HG02981 (cell line): Measurements from ENCODE around the gene AATK.
"Not testable (repeated sequence)": the region's sequence is repeated elsewhere in the genome, so short reads cannot be mapped to it uniquely, and the experiment has no call there.

ENCODE experiments used
- ATAC-seq: cut with Tn5 transposase; IDR thresholded peaks from one replicate; pipeline ENCODE4 v1.9.1; 2021; ENCODE audit warnings: mild to moderate bottlenecking, moderate library complexity; ENCODE audit not compliant: unreplicated experiment

Gene AATK

DNA sequence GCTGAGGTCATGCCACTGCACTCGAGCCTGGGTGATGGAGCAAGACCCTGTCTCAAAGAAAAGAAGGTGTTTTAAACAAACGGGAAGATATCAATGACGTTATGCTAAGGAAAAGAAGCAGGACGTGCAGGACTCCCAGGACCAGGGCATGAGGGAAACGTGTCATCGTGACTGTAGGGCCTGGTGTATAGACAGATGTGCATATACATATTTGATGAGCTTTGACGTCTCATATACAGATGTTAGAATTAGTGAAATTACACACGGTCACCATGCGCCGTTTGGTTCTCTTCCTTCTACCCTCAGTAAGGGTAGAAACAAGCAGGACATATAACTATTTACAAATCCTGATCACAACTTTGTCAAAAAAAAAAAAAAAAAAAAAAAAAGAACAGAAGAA, 18.3 kb downstream of the AATK start:
- no peak for ATAC-seq

DNA sequence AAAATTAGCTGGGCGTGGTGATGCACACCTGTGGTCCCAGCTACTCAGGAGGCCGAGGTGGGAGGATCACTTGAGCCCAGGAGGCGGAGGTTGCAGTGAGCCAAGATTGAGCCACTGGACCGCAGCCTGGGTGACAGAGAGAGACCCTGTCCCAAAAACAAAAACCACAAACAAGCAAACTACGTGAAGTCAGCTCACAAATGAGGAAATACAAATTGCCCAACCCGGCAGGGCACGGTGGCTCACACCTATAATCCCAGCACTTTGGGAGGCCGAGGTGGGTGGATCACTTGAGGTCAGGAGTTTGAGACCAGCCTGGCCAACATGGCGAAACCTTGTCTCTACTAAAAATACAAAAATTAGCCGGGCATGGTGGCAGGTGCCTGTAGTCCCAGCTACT, 19.8 kb downstream of the AATK start:
- not testable (repeated sequence) for ATAC-seq

DNA sequence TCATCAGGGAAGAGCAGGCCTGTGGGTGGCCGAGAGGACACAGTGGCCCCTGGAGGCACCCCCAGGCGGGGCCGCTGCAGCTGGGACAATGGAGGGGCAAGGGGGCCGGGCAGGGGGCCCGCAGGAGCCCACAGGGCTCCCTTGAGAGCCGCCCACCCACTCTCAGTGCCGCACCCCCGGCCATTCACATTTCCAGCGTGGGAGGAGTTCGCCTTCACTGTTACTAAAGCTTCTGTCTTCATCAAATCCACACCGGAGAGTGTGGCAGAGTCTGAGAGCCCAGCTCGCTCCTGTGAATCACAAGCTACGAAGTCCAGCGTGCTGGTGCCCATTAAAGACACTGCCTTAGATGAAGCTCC, 21.6 kb downstream of the AATK start:
- no peak for ATAC-seq

DNA sequence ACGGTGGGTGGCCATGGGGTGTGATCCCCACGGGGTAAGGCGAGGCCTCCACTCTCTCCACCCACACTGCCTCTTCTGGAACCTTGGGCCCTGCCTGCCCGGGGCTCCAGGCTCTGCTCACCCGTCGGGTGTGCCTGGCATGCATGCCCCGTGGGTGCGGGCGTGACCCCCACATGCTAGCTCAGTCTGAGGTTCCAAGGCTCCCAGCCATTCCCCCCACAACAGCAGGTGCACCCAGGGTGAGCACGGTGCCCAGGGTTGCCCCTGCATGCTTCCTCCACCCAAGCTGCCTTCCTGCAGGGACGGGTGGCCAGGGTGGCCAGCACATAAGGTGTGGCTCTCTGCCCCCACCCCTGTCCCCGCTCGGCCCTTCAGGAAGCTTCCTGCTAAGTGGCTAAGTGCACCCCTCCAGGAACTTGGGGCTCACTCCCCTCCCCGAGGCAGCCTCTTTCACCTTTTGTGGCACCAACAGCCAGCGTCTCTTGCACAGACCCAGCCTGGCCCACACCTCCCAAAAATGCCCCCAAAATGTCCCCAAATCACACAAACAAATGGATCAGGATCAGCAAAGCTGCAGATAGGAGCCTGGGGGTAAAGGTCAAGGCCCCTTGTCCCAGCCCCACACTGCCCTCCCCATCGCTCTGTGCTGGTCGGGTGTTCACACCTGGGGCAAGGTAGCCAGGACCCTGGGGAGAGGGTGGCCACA, 22.2 kb downstream of the AATK start:
- no peak for ATAC-seq

DNA sequence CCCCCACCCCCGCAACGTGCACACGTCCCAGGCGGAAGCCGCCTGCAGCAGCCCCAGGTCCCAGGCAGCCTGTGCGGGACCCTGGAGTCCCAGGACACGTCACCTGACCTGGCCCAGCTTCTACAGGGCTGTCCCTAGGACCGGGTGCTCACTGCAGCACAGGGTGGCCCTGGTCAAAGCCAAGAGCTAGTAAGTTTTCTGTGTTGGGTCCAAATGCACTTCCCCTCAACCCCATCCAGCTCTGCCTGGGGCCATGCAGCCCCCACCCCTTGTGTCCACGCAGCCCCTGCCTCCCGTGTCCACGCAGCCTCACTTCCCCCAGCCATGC, 22.9 kb downstream of the AATK start:
- no peak for ATAC-seq

DNA sequence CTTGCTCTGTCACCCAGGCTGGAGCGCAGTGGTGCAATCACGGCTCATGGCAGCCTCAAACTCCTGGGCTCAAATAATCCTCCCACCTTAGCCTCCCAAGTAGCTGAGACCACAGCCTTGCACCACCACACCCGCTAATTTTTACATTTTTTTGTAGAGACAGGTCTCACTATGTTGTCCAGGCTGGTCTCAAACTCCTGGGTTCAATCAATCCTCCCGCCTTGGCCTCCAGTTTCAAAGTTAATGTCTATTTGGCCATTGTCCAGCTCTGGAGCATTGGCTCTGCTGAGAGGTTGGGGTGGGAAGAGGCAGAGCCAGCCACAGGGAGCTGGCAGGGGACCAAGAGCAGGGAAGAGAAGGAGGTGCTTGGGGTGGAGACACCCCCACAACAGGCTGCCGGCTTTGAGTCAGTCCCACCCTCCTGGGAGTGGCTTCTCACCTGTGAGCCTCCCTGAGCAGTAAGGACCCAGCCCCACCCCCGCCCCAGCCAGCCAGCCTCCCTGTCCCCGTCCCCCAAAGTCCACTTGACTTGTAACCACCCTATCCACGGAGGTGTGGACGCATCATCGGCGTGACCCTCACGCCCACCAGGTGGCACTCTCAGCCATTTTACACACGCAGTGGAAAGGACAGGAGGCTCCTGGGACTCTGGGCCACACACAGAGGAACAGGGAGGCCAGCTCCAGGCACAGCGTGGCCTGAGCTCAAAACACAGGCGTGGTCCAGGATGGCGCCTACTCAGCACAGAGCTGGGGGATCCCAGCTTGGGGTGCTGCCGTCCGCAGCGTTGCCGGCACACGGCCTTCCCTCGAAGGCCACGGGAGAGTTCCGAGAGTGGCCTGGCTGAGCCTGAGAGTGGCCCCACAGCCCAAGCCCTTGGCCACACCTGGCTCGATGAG, 23.5 kb downstream of the AATK start:
- ATAC-seq = no peak

DNA sequence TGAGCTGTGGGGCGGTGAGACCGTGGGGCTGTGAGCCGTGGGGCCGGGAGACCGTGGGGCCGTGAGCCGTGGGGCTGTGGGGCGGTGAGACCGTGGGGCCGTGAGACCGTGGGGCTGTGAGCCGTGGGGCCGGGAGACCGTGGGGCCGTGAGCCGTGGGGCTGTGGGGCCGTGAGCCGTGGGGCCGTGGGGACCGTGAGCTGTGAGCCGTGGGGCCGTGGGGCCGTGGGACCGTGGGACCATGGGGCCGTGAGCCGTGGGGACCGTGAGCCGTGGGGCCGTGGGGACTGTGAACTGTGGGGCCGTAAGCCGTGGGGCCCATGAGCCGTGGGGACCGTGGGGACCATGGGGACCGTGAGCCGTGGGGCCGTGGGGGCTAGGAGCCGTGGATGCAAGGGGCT, 25.3 kb downstream of the AATK start:
- no peak for ATAC-seq

DNA sequence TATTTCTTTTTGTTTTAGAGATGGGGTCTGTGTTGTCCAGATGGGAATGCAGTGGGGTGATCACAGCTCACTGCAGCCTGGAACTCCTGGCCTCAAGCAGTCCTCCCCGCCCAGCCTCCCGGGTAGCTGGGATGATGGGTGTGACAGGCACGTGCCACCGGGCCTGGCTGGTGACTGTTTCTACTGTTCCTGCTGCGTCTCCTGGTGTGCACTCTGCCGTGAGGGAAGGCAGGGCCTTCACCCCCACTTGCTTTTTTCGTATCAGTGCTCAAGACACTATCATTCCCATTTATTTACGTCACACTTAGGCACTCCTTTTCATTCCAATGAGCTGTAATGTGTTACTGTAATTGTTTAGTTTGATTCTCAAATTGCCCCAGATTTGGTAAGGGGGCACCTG, 26.0 kb downstream of the AATK start:
- ATAC-seq = no peak

DNA sequence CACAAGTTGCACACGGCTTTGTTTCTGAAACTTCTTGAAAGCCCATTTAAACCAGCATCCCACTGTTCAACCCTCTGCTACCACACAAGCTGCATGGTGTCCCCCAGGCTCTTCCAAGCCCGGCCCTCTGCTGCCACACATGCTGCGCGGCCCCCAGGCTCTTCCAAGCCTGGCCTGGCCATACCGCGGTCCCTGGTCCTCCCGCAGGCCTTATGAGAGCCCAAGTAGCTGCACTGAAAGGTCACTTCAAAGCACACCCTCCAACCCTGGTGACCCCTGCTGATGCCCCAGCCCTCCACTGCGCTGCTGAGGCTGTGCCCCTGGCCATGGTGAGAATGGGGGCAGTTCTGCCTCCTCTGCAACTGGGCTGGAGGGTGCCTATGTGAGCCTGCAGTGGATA, 26.6 kb downstream of the AATK start:
- no peak for ATAC-seq

DNA sequence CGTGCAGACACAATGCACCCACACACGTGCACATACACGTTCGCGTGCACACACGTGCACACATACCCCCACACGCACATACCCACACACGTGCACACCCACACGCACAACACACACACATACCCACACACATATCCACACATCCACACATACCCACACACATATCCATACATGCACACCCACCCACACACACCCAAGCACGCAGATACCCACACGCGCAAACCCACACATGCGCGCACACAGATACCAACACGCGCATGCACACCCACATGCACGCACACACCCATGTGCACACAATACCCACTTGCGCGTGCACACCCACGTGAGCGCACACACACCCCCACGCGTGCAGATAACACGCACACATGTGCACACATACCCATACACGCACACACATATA, 27.5 kb downstream of the AATK start:
- no peak for ATAC-seq

DNA sequence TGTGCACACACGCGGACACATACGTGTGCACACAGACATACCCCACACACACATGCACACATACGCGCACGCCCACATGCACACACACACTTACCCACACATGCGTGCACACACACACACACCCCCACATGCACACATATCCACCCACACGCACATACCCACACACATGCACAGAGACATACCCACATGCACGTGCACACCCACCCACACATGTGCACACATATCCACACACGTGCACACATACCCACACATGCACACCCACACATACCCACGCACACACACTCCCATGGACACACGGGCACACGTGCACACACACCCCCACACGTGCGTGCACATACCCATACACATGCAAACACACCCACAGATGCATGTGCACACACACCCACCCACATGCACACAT, 27.9 kb downstream of the AATK start:
- no peak for ATAC-seq

DNA sequence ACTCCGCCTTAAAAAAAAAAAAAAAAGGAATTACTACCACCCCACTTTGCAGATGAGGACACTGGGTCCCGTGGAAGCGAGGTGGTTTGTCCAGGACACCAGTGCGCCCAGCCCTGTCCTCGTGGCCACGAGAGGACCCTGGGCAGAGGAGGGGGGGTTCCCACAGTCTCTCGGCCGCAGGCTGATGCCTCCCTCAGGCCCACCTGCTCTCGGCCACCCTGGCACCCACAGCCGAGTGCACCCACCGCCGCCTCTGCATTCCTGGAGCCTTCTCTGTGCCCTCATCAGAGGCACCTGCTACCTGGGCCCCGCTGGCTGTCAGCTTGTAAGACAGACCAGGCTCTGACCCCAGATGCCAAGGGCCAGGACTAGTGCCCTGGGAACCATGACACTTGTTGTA, 28.8 kb downstream of the AATK start:
- ATAC-seq = no peak

DNA sequence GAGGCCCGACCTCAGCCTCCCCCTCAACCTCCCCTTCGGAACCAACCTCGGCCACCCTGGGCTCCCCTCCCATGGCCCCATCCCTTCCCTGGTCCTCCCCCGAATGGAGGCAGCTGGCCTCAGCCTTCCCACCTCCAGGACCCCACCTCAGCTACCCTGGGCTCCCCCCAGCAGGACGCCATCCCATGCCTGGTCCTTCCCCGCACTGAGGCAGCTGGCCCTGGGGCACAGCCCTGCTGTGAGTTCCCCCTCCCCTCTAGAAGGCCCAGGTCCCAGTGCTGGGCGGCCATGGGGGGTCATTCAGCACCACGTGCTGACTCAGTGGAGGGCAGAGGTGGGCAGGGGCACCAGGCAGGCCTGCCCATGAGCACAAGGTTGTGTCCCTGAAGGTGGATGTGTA, 29.7 kb downstream of the AATK start:
- no peak for ATAC-seq

DNA sequence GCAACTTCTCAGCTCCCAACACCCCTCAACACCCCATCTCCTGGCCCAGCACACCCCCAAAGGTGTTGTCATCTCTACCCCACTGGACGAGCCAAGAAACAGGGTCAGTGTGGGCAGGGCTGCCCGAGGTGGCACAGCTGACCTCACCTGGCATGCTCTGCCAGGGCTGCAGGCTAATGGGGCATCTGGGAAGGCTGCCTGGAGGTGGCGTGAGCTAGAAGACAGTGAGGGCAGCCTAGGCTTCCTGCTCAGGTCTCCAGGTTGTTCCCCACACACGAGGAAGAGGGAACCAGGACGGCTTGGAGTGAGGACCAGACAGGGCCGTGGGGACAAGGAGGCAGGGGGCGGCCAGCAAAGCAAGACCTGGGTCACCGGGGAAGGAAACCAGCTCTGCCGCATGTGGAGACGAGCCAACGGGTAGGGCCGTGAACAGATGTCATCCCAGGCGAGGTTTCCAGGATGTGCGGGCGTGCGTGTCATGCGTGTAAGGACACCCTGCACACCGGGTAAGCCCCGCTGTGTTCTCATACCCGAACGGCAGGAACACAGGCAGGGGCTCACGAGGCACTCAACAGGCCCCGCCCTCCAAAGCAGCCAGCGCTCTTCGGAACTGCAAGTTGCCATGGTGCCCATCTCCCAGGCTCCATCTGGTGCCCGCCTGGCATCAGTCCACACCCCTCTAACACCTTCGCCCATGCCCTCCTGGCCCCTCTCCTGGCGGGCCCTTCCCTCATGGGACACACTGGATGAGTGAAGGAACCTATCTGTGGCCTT, 30.3 kb downstream of the AATK start:
- no peak for ATAC-seq

DNA sequence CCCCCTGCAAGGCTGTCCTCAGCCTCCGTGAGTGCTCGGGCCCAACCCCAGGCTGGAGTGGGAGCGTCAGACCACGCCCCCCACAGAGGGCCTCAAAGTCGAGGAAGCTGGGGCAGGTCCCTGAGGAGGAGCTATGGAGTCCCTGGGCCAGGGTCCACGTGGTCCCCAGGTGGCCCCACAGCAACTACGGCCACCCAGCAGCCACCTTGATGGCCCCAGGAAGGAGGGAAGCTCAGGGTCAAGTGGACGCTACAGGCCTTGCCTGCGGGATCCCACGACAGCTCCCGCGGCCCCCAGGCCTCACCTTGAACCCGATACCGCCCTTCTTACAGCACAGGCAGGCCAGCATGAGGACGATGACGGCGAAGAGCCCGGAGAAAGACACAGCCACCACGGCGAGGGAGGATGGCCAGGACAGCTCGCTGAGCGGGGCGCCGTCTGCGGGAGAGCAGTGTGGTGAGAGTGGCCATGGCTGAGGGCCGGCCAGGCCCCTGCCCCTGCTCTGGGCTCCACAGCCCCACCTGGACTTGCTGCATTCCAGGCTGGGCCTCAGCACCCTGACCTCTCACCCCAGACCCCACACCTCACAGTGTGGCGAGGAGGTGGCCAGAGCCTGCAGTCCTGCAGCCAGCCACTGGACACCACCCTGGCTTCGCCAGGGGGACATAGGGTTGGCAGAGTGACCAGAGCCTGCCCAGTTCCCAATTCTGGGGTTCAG, 31.8 kb downstream of the AATK start:
- ATAC-seq = no peak

DNA sequence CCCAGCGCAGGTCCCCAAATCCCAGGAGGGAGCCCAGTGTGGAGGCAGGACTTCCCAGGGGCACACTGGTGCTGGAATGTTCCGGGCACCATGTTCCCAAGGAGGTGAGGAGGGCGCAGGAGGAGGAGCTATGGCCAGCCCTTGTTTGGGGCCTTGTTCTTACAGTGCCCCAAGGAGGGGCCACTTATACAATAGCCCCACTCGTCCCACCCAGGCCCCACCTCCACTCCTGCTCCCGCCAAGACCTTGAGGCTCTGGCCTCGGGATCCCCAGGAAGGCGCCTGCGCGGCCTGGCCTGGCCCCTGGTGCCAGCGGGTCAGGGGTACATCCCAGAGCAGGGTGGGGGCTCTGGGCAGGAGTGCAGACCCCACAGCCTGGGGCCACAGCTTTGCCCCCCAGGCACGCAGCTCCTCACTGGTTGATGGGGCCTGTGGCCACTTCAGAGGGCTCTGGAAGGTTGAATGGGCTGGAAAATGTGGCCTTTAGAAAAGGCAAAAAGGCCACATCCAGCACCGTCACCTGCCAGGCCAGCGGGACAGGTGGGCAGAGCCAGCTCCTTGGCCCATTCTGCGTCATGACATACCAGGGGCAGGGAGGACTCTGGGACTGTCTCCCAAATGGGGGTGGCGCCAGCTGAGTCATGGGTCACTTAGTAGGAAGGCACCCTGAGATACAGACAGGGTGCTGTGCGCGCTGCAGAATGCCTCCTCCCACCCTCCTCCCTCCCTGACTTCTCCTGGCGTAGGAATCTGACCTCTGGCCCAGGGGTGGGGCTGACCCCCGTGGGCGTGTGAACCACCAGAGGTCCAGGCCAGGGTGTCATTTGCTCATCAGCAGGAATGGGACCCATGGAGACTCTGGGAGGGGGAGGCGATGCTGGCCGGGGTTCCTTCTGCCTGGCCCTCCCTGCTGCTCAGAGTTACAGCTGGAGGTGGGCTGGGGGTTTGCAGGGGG, 33.0 kb downstream of the AATK start:
- ATAC-seq = no peak

DNA sequence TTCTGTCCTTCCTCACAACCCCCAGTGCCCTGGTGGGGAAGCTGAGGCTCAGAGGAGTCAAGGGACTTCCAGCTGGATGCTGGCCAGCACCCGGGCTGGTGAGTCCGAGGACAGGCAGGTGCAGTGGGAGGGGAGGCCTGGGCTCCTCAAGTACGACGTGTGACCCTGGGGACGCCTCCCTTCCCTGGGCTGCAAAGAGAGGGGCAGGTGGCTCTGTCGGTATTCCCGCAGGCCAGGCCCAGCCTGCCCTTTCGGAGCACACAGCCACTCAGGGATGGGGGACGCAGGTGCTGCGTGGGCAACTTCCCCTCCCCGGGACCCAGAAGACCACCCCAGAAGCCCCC, 33.9 kb downstream of the AATK start:
- no peak for ATAC-seq

DNA sequence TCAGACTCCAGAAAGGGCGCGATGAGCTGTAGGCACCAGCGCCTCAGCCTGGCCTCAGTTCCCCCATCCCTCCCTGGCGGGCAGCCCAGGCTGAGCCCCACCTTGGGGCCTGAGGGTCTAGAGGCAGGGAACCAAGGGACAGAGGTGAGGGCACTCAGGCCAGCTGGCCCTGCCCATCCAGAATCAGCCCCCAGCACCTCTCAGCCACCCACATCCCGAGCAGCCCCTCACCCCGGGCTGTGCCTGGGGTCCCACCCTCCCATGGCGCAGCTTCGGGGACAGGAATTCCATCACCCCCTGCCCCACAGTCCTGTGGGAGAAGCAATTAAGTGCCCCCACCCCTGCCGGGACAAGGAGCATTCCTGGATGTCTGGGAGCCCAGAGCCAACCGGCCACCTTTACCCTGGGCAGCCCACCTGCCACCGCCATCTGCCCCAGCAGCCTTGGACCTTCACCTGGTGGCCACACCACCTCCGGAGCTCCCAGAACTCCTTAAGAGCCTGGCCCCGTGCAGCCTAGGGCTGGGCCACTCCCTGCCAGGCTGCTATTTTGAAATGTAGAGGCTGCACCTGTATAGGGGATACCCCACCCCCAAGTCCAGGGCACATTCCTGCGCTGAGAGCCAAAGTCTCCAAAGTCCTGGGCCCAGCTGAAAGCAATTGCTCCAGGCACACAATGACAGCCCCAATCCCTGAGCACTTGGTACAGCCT, 34.4 kb downstream of the AATK start:
- ATAC-seq = no peak
